Measurements from ENCODE around the gene CYP2D6.

CYP2D6 gene

GRCh38 chr22:42079319-42080251 is 51.0 kb downstream of the CYP2D6 start, which contains the start of gene SMDT1:
TSS of gene SMDT1 (plus strand) at chr22:42079700. CDS start at chr22:42079769, 69 bp downstream.
- DNase-seq = peak; percentile 99

- DNase-seq = no peak
Observed at GRCh38 chr22:42078469-42079318, 51.9 kb downstream of the CYP2D6 start.

GRCh38 chr22:42077486-42078125 is 53.0 kb downstream of the CYP2D6 start:
- no peak for DNase-seq

- no peak for DNase-seq
Observed at GRCh38 chr22:42076764-42077485, 53.7 kb downstream of the CYP2D6 start.

All from central memory CD4-positive, alpha-beta T cell (primary cell).